Measurements from ENCODE around the gene C2CD4C. TPM values are rescaled to one million over a fixed set of nuclear protein-coding genes. Genes with fewer than 3 reads are reported as not detected.

The C2CD4C gene
- total RNA-seq, 2 donors from 2014 or later, result 0.13 to 0.40 TPM

DNA sequence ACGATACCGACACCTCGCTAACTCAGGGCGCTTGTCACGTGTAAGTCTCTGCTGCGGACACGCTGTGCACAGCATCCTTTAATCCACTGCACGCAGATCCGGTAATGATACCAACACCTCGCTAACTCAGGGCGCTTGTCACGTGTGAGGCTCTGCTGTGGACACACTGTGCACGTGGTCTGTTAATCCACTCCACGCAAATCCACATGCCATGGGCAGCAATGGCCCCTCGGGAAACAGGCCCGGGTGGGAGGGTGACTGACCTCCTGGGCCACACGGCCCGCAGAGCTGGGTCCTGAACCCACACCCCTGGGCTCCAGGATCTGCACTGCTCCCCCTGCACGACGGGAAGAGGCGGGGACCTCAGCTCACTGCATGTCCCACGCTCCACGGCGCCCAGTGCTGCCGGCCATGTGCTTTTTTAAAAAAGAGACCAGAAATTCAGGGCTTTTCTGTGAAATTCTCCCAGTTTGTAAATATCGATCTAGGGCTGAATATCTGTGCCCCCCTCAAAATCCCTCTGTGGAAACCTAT, 35.8 kb upstream of the C2CD4C start:
- Mint-ChIP-seq H3K9me3 (peaks cover 3% of the 10 kb centered on the region), H3K27ac (no peak overlapping the region), H3K36me3 (ENCODE audit: low read depth) (no peaks in the 10 kb centered on the region), H3K27me3 (peaks cover 13% of the 10 kb centered on the region), H3K4me3 (no peak overlapping the region), H3K4me1 (peaks cover 7% of the 10 kb centered on the region)
- ATAC-seq (replicated peaks), result no peak

DNA sequence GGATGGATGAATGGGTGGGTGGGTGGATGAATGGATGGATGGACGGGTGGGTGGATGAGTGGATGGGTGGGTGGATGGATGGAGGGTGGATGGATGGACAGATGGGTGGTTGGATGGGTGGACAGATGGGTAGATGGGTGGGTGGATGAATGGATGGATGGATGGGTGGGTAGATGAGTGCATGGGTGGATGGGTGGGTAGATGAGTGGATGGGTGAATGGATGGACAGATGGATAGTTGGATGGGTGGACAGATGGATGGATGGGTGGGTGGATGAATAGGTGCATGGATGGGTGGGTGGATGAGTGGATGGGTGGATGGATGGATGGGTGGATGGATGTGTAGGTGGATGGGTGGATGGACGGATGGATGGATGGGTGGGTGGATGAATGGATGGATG, 34.1 kb upstream of the C2CD4C start:
- no peaks in the 10 kb centered on the region for H3K36me3 Mint-ChIP-seq (ENCODE audit: low read depth)
- no peak overlapping the region for H3K4me3 Mint-ChIP-seq
- H3K27me3 Mint-ChIP-seq, result peaks cover 13% of the 10 kb centered on the region
- peaks cover 3% of the 10 kb centered on the region for H3K9me3 Mint-ChIP-seq
- ATAC-seq (replicated peaks), result no peak
- H3K4me1 Mint-ChIP-seq, result peaks cover 7% of the 10 kb centered on the region
- no peak overlapping the region for H3K27ac Mint-ChIP-seq

- Mint-ChIP-seq H3K27me3 (peaks cover 16% of the 10 kb centered on the region), H3K36me3 (ENCODE audit: low read depth) (no peaks in the 10 kb centered on the region), H3K9me3 (peaks cover 3% of the 10 kb centered on the region), H3K27ac (no peak overlapping the region), H3K4me1 (peaks cover 7% of the 10 kb centered on the region), H3K4me3 (no peak overlapping the region)
- ATAC-seq (replicated peaks), result no peak
Observed at GRCh38 chr19:442085-442484, 33.1 kb upstream of the C2CD4C start.

GRCh38 chr19:441213-441836, 32.4 kb upstream of the C2CD4C start:
- no peak for ATAC-seq (replicated peaks)
- Mint-ChIP-seq H3K9me3 (peaks cover 3% of the 10 kb centered on the region), H3K4me1 (peaks cover 7% of the 10 kb centered on the region), H3K36me3 (ENCODE audit: low read depth) (no peaks in the 10 kb centered on the region), H3K27me3 (peaks cover 18% of the 10 kb centered on the region), H3K27ac (no peak overlapping the region), H3K4me3 (no peak overlapping the region)

DNA sequence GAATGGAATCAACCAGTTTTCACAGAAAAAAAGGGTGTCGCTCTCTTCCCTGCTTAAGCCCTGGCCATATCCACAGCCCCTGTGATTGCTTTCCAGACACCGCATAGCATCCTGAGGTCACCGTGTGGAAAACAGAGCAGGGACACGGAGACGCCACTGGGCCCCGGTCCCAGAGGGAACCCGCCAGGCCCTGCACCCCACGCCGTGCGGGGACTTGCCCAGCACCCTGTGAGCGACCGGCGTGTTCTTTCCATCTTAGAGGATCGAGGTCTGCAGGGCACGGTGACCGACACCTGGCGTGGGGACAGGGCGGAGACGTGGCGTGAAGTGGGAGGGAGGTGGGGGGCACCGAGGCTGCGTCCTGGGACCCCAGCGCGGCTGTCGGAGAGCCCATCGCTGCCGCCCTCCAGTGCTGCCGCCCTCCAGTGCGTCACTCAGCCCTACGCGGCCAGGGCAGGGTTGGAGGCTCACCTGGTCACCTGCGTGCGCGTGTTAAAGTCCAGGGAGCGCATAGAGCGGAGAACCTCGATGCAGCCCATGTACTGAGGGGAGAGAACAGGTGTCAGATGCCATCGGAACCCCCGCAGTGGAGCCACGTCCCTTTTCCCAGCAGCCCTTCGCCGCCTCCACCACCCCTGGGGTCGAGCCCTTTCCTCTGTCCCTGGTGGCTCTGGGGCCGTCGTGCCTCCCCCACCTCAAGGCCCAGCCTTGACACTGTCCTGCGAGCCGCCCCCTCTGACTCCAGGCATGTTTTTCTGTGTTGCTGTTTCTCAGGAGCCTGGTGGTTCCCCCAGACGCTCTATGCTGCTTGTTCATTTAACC, 31.7 kb upstream of the C2CD4C start:
- H3K4me1 Mint-ChIP-seq, result peaks cover 7% of the 10 kb centered on the region
- peaks cover 18% of the 10 kb centered on the region for H3K27me3 Mint-ChIP-seq
- no peak overlapping the region for H3K27ac Mint-ChIP-seq
- H3K9me3 Mint-ChIP-seq, result peaks cover 3% of the 10 kb centered on the region
- ATAC-seq (replicated peaks), result no peak
- no peak overlapping the region for H3K4me3 Mint-ChIP-seq
- no peaks in the 10 kb centered on the region for H3K36me3 Mint-ChIP-seq (ENCODE audit: low read depth)

DNA sequence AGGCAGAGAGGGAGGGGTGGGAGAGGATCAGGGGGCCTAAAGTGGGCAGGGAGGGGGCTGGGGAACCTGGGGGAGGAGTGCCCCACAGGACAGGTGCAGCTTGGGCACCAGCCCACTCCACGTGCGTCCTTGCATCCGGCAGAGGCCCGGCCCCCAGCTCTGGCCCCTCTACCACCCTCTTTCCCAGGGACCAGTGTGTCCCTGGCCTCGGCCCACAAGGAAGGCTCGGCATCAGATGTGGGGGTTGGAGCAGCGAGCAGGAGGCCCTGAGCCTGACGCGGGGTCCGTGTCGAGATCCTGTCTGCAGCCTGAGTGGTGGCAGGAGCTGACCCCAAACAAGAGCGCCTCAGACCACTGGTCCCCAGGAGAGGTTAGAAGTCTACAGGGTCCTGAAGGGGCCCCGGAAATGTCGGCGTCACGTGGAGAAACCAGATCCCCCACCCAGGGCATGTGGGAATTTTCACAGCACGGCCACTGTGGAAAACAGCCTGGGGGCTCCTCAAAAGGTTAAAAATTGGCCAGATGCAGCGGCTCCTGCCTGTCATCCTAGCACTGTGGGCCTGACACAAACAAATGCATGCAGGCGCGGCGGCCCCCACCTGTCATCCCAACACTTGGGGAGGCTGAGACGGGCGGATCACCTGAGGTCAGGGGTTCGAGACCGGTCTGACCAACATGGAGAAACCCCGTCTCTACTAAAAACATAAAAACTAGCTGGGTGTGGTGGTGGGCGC, 30.4 kb upstream of the C2CD4C start:
- H3K27me3 Mint-ChIP-seq, result peaks cover 18% of the 10 kb centered on the region
- H3K4me1 Mint-ChIP-seq, result peaks cover 7% of the 10 kb centered on the region
- no peak overlapping the region for H3K4me3 Mint-ChIP-seq
- no peaks in the 10 kb centered on the region for H3K36me3 Mint-ChIP-seq (ENCODE audit: low read depth)
- H3K9me3 Mint-ChIP-seq, result peaks cover 3% of the 10 kb centered on the region
- H3K27ac Mint-ChIP-seq, result no peak overlapping the region
- ATAC-seq (replicated peaks), result no peak

- Mint-ChIP-seq H3K4me1 (peaks cover 7% of the 10 kb centered on the region), H3K4me3 (no peak overlapping the region), H3K9me3 (peaks cover 3% of the 10 kb centered on the region), H3K27me3 (peaks cover 18% of the 10 kb centered on the region), H3K36me3 (ENCODE audit: low read depth) (no peaks in the 10 kb centered on the region), H3K27ac (no peak overlapping the region)
- ATAC-seq (replicated peaks), result no peak
Observed at GRCh38 chr19:438416-438958, 29.5 kb upstream of the C2CD4C start.

DNA sequence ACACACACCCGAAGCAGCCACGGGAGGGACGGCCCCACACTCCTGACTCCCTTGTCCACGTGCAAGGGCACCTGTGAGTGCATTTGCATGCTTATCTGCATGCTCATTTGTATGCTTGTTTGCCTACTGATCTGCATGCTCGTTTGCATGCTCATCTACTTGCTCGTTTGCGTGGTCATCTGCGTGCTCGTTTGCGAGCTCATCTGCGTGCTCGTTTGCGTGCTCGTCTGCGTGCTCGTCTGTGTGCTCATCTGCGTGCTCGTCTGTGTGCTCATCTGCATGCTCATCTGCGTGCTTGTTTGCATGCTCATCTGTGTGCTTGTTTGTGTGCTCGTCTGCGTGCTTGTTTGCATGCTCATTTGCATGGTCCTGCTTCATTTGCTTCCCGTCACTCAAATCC, 28.1 kb upstream of the C2CD4C start:
- no peaks in the 10 kb centered on the region for H3K36me3 Mint-ChIP-seq (ENCODE audit: low read depth)
- H3K27ac Mint-ChIP-seq, result no peak overlapping the region
- H3K9me3 Mint-ChIP-seq, result peaks cover 3% of the 10 kb centered on the region
- no peak for ATAC-seq (replicated peaks)
- peaks cover 6% of the 10 kb centered on the region for H3K4me1 Mint-ChIP-seq
- H3K4me3 Mint-ChIP-seq, result no peak overlapping the region
- H3K27me3 Mint-ChIP-seq, result peaks cover 15% of the 10 kb centered on the region

- Mint-ChIP-seq H3K27me3 (peaks cover 10% of the 10 kb centered on the region), H3K36me3 (ENCODE audit: low read depth) (no peaks in the 10 kb centered on the region), H3K9me3 (no peaks in the 10 kb centered on the region), H3K27ac (no peak overlapping the region), H3K4me1 (peaks cover under 1% of the 10 kb centered on the region), H3K4me3 (no peak overlapping the region)
- no peak for ATAC-seq (replicated peaks)
Observed at GRCh38 chr19:436413-436950, 27.5 kb upstream of the C2CD4C start.

DNA sequence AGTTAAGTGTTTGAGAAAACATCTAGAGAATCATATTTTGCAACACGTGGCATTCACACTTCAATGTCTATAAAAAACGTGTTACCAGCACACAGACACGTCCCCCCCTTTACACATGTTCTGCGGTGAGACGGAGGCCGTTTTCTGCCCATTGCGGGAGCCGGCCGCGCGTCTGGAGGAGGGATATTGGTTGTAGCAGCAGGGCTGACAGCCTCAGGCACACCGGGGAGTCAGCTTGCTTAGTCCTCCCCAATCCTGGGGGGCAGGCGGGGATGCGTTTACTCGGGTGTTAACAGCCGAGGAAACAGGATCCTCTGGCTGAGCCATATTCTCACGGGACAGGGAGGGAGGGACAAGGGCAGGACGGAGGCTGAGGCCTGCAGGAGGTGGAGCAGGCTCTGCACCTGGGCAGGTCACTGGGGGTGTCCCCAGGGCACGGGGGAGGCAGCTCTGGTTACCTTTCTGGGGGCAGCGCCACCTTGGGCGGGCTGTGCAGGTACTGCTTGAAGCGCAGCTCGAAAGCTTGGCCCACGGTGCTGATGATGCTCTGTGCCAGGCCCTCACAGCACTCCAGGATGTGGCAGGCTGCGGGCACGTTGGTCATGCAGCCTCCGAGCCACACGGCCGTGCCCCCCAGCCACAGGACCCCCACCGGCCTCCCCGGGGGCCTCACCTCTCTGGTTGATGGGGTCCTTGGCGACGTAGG, 26.9 kb upstream of the C2CD4C start:
- H3K36me3 Mint-ChIP-seq (ENCODE audit: low read depth), result no peaks in the 10 kb centered on the region
- no peak overlapping the region for H3K4me3 Mint-ChIP-seq
- no peak for ATAC-seq (replicated peaks)
- no peaks in the 10 kb centered on the region for H3K9me3 Mint-ChIP-seq
- peaks cover 5% of the 10 kb centered on the region for H3K27me3 Mint-ChIP-seq
- no peaks in the 10 kb centered on the region for H3K4me1 Mint-ChIP-seq
- H3K27ac Mint-ChIP-seq, result no peak overlapping the region

GRCh38 chr19:435056-435706, 26.2 kb upstream of the C2CD4C start:
- Mint-ChIP-seq H3K36me3 (ENCODE audit: low read depth) (no peaks in the 10 kb centered on the region), H3K27ac (no peak overlapping the region), H3K27me3 (peaks cover 4% of the 10 kb centered on the region), H3K4me1 (peaks cover 2% of the 10 kb centered on the region), H3K9me3 (no peaks in the 10 kb centered on the region), H3K4me3 (no peak overlapping the region)
- no peak for ATAC-seq (replicated peaks)

- H3K27ac Mint-ChIP-seq, result no peak overlapping the region
- ATAC-seq (replicated peaks), result peak; percentile 23
- H3K36me3 Mint-ChIP-seq (ENCODE audit: low read depth), result no peaks in the 10 kb centered on the region
- no peak overlapping the region for H3K4me3 Mint-ChIP-seq
- H3K4me1 Mint-ChIP-seq, result peaks cover 4% of the 10 kb centered on the region
- H3K9me3 Mint-ChIP-seq, result no peaks in the 10 kb centered on the region
- peaks cover 4% of the 10 kb centered on the region for H3K27me3 Mint-ChIP-seq
Observed at GRCh38 chr19:434152-434960, 25.4 kb upstream of the C2CD4C start.

GRCh38 chr19:430701-431100, 21.8 kb upstream of the C2CD4C start:
- Mint-ChIP-seq H3K9me3 (no peaks in the 10 kb centered on the region), H3K27ac (no peak overlapping the region), H3K27me3 (no peaks in the 10 kb centered on the region), H3K4me3 (no peak overlapping the region), H3K36me3 (ENCODE audit: low read depth) (no peaks in the 10 kb centered on the region), H3K4me1 (peaks cover 4% of the 10 kb centered on the region)
- ATAC-seq (replicated peaks), result no peak
